SH-SY5Y (cell line): ENCODE measurements around the gene MTRF1L.

Experiments used
- GATA2 ChIP-seq: IDR thresholded peaks from 2 replicates; pipeline ENCODE4 v1.6.1; 2011; ENCODE audit warnings: mild to moderate bottlenecking, low read depth, low read length
- GATA3 ChIP-seq: IDR thresholded peaks from 2 replicates; pipeline ENCODE4 v1.6.1; 2011; ENCODE audit warnings: low read depth, mild to moderate bottlenecking, low read length, moderate library complexity

DNA sequence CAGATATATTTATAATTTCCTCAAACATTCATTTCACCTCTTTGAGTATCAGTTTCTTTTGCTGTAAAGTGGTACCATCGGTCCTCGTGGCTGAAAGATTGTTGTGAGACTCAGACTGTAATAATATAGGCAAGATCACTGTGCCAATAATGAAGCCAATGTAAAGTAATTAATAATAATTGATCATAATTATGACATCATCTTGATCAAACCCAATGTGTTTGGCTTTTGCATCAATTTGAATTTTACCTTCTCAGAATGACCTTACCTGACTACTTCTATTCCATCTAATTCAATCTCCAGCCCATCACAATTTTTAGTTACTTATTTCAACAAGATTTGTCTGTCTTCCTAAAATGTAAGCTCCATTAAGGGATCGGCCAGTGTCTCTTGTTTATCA, 15.8 kb upstream of the MTRF1L start:
- TF ChIP-seq GATA2 (no peak), GATA3 (no peak)
